HFF-Myc (cell line): ENCODE data around the gene HAPSTR1.
A peak's percentile ranks its signal among the peaks of the same experiment; 100 is the strongest.

Experiments used
- DNase-seq: peaks from one replicate; pipeline ENCODE4 v3.0.0-alpha.2; 2011; ENCODE audit warnings: low read depth; ENCODE audit errors: extremely low read depth
- H3K4me3 ChIP-seq: replicated peaks from 2 replicates; pipeline ENCODE4 v1.5.1; 2011; ENCODE audit warnings: low read depth, mild to moderate bottlenecking, control low read depth, low read length
- CTCF ChIP-seq: IDR thresholded peaks from 2 replicates; pipeline ENCODE4 v1.5.1; 2012; ENCODE audit warnings: mild to moderate bottlenecking, low read depth, low read length, control low read depth; ENCODE audit errors: missing control alignments

HAPSTR1 gene

GRCh38 chr16:9095656-9096397 is 4.4 kb downstream of the HAPSTR1 start:
- TF ChIP-seq CTCF: no peak
- peak overlapping the region; percentile 94 for H3K4me3 ChIP-seq
- DNase-seq: no peak

DNA sequence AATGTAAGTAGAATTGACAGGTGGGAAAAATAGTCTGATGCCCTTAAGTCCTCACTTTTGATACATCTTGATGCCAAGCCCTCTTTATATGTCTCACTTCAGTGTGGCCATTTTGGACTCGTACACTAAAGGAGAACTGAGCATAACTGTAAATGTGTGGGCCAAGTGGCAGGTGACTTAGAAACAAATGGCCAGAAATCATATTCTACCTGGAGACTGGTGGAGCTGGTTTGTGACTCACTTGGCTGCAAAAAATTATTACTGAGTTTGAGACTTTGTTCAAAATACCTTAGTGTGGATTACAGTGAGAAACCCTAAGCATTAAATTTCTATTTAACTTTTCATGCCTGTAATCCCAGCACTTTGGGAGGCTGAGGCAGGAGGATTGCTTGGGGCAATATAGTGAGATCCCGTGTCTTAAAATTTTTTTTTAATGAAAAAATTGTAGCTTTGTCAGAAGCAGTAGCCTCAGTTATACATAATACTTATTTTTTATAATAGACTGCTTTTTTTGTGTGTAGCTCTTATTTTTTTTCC is 5.0 kb downstream of the HAPSTR1 start:
- TF ChIP-seq CTCF: no peak
- no peak overlapping the region for H3K4me3 ChIP-seq
- no peak for DNase-seq

DNA sequence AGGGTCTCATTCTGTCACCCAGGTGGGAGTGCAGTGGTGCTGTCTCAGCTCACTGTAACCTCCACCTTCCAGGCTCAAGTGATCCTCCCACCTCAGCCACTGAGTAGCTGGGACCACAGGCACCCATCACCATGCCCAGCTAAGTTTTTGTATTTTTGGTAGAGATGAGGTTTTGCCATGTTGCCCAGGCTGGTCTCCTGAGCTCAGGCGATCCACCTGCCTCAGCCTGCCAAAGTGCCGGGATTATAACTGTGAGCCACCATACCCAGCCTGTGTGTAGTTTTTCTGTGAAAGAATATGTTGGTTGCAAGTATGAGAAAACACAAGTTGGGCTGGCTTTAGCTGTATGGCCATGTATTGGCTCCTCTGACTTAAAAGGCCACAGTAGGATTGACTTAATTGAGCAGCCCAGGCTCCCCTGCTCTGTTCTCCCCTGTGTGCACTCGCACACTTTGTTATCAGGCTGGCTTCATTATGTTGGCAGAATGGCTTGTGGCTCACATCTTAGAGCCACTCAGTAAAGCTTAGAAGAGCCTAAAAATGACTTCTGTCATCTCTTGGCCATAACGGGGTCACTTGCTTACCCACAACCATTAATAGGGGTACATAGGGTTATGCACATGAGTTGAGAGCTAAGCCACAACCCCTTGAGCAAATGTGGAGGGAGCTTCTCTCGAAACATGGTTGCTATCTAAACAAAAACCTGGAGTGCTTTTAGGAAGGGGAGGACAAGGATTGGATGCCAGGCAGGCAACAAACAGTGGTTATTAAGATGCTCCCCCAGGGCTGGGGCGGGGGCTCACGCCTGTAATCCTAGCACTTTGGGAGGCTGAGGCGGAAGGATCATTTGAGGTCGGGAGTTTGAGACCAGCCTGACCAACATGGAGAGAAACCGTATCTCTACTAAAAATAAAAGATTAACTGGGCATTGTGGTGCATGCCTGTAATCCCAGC is 6.1 kb downstream of the HAPSTR1 start:
- no peak for TF ChIP-seq CTCF

DNA sequence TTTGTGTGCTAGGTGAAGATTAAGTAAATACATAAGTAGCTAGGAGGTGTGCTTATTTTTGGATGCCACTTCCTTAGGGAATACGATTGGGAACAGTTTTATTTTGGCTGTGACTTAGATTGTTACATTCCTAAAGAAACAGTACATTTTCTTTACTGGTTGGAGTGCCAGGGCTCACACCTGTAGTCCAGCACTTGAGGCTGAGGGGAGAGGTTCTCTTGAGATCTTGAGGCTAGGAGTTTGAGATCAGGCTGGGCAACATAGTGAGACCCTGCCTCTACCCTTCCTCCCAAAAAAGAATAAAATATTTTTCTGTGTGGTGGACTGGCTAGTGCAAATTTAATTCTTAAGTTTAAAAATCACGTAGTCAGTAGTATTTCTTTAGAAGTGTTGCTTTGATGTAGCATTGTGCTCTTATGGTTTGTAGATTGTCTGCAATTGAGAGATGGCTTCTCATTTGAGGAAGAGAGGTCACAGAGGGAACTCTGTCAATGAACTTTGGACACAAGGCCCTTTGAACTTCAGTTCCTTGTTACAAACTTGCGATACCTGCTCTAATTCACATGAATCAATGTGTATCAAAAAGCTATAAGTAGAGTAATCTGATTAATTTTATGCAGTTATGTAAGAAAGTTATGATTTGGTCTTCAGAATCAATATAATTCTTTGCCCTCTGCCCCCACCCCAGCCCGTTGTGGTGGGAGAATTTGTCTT is 7.1 kb downstream of the HAPSTR1 start:
- no peak for DNase-seq
- no peak overlapping the region for H3K4me3 ChIP-seq
- TF ChIP-seq CTCF: no peak

More for the DNA sequence above, 6.1 kb downstream of the HAPSTR1 start:
- DNase-seq: no peak
- no peak overlapping the region for H3K4me3 ChIP-seq

GRCh38 chr16:9099131-9099625 is 7.7 kb downstream of the HAPSTR1 start:
- no peak for DNase-seq
- no peak overlapping the region for H3K4me3 ChIP-seq
- TF ChIP-seq CTCF: no peak

- no peak overlapping the region for H3K4me3 ChIP-seq
Measured at GRCh38 chr16:9102379-9102778, 10.9 kb downstream of the HAPSTR1 start.

More at GRCh38 chr16:9102379-9102778, 10.9 kb downstream of the HAPSTR1 start:
- no peak for TF ChIP-seq CTCF
- no peak for DNase-seq
